ENCODE data around the gene GTF2H1.

- TF ChIP-seq EZH2 (IDR thresholded peaks at IDR 0.05) (no peak), POLR2AphosphoS5 (IDR thresholded peaks at IDR 0.05; ENCODE audit: borderline replicate concordance, low read depth, low read length) (no peak)
These were observed 794 bp upstream of the GTF2H1 start for GRCh38 chr11:18321578-18321968.

Data from SK-N-MC (cell line).